Measurements from ENCODE around the gene CDH13.
A peak's percentile ranks its signal among the peaks of the same experiment; 100 is the strongest.

The CDH13 gene

GRCh38 chr16:83083361-83083760, 456.6 kb downstream of the CDH13 start:
- DNase-seq (ENCODE audit: insufficient read length, low spot score) (no peak), FAIRE-seq (no peak)
- no peak for TF ChIP-seq POLR2A (IDR thresholded peaks at IDR 0.05; ENCODE audit: low read depth, low read length)

- DNase-seq (ENCODE audit: insufficient read length, low spot score): no peak
- FAIRE-seq: no peak
- TF ChIP-seq POLR2A (IDR thresholded peaks at IDR 0.05; ENCODE audit: low read depth, low read length): no peak
Observed at GRCh38 chr16:83085660-83086059, 458.9 kb downstream of the CDH13 start.

- no peak for FAIRE-seq
- TF ChIP-seq POLR2A (IDR thresholded peaks at IDR 0.05; ENCODE audit: low read depth, low read length): no peak
Observed at GRCh38 chr16:83095941-83096692, 469.3 kb downstream of the CDH13 start.

GRCh38 chr16:83098536-83098935, 471.8 kb downstream of the CDH13 start:
- no peak for DNase-seq (ENCODE audit: insufficient read length, low spot score)
- TF ChIP-seq POLR2A (IDR thresholded peaks at IDR 0.05; ENCODE audit: low read depth, low read length): no peak
- no peak for FAIRE-seq

More at GRCh38 chr16:83095941-83096692, 469.3 kb downstream of the CDH13 start:
- DNase-seq (ENCODE audit: insufficient read length, low spot score): peak; percentile 9

- FAIRE-seq: no peak
- no peak for DNase-seq (ENCODE audit: insufficient read length, low spot score)
- no peak for TF ChIP-seq POLR2A (IDR thresholded peaks at IDR 0.05; ENCODE audit: low read depth, low read length)
Observed at GRCh38 chr16:83100679-83101078, 473.9 kb downstream of the CDH13 start.

GRCh38 chr16:83102336-83102735, 475.6 kb downstream of the CDH13 start:
- TF ChIP-seq POLR2A (IDR thresholded peaks at IDR 0.05; ENCODE audit: low read depth, low read length): no peak
- DNase-seq (ENCODE audit: insufficient read length, low spot score) (no peak), FAIRE-seq (no peak)

GRCh38 chr16:83105279-83106077, 478.7 kb downstream of the CDH13 start:
- TF ChIP-seq POLR2A (IDR thresholded peaks at IDR 0.05; ENCODE audit: low read depth, low read length): no peak
- no peak for FAIRE-seq
- DNase-seq (ENCODE audit: insufficient read length, low spot score): no peak

DNA sequence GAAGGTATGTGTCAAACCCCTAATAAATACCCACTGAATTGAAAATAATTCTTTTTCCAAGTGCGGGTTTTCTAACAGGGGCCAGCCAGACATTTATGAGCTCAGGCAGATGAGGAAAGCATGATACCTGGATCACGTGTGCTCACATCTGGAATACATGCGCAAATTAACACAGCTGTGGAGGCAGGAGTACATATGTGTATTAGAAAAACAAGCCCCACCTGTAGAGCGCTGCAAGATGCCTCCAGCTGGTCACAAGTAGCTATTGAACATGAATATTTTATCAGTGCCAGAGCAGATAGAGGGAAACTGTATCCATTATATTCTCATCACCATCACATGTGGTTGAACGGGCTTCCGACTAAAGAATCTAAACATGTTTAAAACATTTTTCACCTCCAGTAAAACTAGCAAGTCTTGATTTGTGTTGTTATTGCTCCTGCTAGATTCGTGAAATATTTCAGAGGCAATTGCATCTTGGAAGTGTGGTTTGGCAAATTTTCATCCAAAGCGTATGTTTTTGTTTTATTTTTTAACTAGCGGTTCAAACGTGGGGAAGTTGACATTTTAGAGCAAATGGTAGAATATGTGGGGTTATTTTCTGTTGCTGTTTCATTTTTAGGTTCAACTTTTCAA, 482.8 kb downstream of the CDH13 start:
- TF ChIP-seq POLR2A (IDR thresholded peaks at IDR 0.05; ENCODE audit: low read depth, low read length): no peak
- DNase-seq (ENCODE audit: insufficient read length, low spot score) (no peak), FAIRE-seq (no peak)

DNA sequence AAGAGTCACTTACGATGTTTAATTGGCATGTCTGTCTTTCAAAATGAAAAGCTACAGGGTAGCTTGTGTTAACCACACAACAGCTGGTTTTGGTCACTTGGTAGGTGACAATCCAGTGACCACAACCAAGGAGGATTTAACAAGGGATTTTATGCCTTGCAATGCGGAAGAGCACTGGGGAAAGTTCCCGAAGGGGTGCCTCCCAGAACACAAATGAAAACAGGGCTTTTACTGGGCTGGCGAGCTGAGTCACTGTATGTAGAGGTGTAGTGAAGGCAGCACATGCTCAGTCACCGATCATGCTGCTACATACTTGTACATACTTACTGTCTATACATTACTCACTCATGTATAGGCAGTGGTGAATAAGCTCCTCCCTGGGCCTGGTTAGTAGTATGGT, 483.5 kb downstream of the CDH13 start:
- FAIRE-seq (no peak), DNase-seq (ENCODE audit: insufficient read length, low spot score) (no peak)
- TF ChIP-seq POLR2A (IDR thresholded peaks at IDR 0.05; ENCODE audit: low read depth, low read length): no peak

- no peak for DNase-seq (ENCODE audit: insufficient read length, low spot score)
- no peak for TF ChIP-seq POLR2A (IDR thresholded peaks at IDR 0.05; ENCODE audit: low read depth, low read length)
- FAIRE-seq: no peak
Observed at GRCh38 chr16:83113317-83113716, 486.5 kb downstream of the CDH13 start.

DNA sequence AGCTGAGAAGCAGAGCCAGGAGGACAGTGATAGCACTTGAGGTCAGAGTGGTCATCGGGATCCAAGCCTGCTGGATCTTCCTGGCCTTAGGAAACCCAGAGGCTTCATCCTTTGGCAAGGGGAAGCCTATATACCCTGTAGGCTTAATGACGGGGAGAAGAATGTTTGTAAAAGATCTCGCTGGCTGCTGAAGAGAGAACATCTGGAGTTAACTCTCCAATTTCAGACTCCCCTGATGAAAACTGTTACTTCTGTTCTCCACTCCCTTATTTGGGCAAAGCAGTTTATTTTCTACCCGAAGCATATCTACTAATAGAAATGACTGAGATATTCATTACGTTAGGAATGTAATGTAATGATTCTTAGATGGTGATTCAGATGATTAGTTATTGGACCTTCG, 487.0 kb downstream of the CDH13 start:
- DNase-seq (ENCODE audit: insufficient read length, low spot score) (no peak), FAIRE-seq (no peak)
- TF ChIP-seq POLR2A (IDR thresholded peaks at IDR 0.05; ENCODE audit: low read depth, low read length): no peak

- TF ChIP-seq POLR2A (IDR thresholded peaks at IDR 0.05; ENCODE audit: low read depth, low read length): no peak
- DNase-seq (ENCODE audit: insufficient read length, low spot score) (no peak), FAIRE-seq (no peak)
Observed at GRCh38 chr16:83115491-83116232, 488.9 kb downstream of the CDH13 start.

DNA sequence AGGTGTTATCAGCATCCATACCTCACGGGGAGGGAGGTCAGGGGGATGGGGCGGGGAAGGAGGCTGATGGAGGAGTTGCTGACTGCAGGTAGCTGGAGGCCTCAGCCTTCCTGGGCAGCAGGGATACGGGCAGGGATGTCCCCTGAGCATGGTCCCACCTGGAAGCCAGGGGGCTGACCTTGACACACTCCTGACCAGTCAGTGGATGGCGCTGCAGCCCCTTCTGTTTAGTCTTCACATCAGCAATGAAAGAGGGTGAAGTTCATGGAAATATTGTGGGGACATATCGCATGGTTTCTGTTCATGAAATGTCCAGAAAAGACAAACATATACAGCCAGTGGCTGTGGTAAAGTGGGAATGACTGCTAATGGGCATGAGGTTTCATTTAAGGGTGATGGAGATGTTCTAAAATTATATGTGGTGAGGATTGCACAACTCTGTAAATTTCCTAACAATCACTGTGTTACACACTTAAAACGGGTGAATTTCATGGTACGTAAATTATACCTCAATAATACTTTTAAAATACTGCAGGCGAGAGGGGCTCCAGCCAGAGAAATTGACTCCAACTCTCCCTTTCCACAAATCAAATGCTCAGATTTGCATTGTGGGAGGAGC, 489.6 kb downstream of the CDH13 start:
- FAIRE-seq (no peak), DNase-seq (ENCODE audit: insufficient read length, low spot score) (no peak)
- TF ChIP-seq POLR2A (IDR thresholded peaks at IDR 0.05; ENCODE audit: low read depth, low read length): no peak

Measured in H54 (cell line).